Fibroblast of upper back skin (primary cell): ENCODE results near the gene TENT4A.

ENCODE experiments used
- DNase-seq: peaks from one replicate; pipeline ENCODE4 v3.0.0-alpha.2; 2013

TENT4A gene

GRCh38 chr5:6700685-6701355, 12.4 kb upstream of the TENT4A start:
- no peak for DNase-seq

GRCh38 chr5:6701491-6701890, 11.7 kb upstream of the TENT4A start:
- no peak for DNase-seq

GRCh38 chr5:6702633-6703032, 10.6 kb upstream of the TENT4A start:
- no peak for DNase-seq

GRCh38 chr5:6703806-6704205, 9.4 kb upstream of the TENT4A start:
- DNase-seq = peak; percentile 57

GRCh38 chr5:6704361-6704851, 8.8 kb upstream of the TENT4A start:
- DNase-seq = peak; percentile 93

- no peak for DNase-seq
These were observed 8.1 kb upstream of the TENT4A start for GRCh38 chr5:6705088-6705487.

- DNase-seq = no peak
These were observed 7.3 kb upstream of the TENT4A start for GRCh38 chr5:6705959-6706358.

GRCh38 chr5:6707852-6708251, 5.4 kb upstream of the TENT4A start:
- DNase-seq = no peak

GRCh38 chr5:6708814-6709213, 4.4 kb upstream of the TENT4A start:
- DNase-seq = no peak

- no peak for DNase-seq
These were observed 3.2 kb upstream of the TENT4A start for GRCh38 chr5:6710070-6710469.

GRCh38 chr5:6710551-6711318, 2.5 kb upstream of the TENT4A start:
- no peak for DNase-seq

- DNase-seq = peak; percentile 64
These were observed 1.7 kb upstream of the TENT4A start for GRCh38 chr5:6711409-6712141.

GRCh38 chr5:6712142-6712576, 1.1 kb upstream of the TENT4A start:
- DNase-seq = no peak

- peak; percentile 97 for DNase-seq
These were observed 507 bp upstream of the TENT4A start for GRCh38 chr5:6712577-6713273.

- no peak for DNase-seq
These were observed 1.2 kb downstream of the TENT4A start for GRCh38 chr5:6714226-6715041.

GRCh38 chr5:6715271-6715670, 2.0 kb downstream of the TENT4A start:
- DNase-seq = no peak

GRCh38 chr5:6715758-6716628, 2.8 kb downstream of the TENT4A start:
- DNase-seq = no peak

- no peak for DNase-seq
These were observed 3.5 kb downstream of the TENT4A start for GRCh38 chr5:6716629-6717149.

- no peak for DNase-seq
These were observed 4.0 kb downstream of the TENT4A start for GRCh38 chr5:6717247-6717646.

- no peak for DNase-seq
These were observed 4.5 kb downstream of the TENT4A start for GRCh38 chr5:6717687-6718086.

GRCh38 chr5:6718161-6718681, 5.0 kb downstream of the TENT4A start:
- no peak for DNase-seq
